Dedifferentiated amniotic fluid mesenchymal stem cell (primary cell): ENCODE data around the gene TBK1.

ENCODE experiments used
- DNase-seq: peaks from one replicate; pipeline ENCODE4 v3.0.0-alpha.2; 2016; ENCODE audit errors: extremely low spot score

TBK1 gene

GRCh38 chr12:64545081-64545382, 93.1 kb downstream of the TBK1 start:
- DNase-seq: no peak

DNA sequence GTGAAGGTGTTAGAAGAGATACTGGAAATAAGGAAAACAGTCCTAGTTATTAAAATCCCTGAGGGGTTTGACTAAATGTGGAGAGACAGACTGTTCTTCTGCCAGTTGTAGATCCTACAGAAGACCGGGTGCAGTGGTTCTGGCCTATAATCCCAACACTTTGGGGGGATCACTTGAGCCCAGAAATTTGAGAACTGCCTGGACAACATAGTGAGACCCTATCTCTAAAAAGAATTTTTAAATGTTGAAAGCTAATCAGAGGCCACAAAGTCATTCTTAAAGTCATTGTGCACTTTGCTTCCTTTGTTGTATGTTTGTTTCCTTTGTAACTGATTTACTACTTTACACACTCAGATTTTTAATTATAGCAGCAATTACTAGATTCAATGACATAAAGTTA, 97.2 kb downstream of the TBK1 start:
- DNase-seq: no peak

- DNase-seq: no peak
Measured at GRCh38 chr12:64550755-64551154, 98.8 kb downstream of the TBK1 start.

GRCh38 chr12:64551676-64552075, 99.8 kb downstream of the TBK1 start:
- no peak for DNase-seq
